GM12874 (cell line): ENCODE results near the gene AJM1.

ENCODE experiments used
- CTCF ChIP-seq: IDR thresholded peaks from 2 replicates; pipeline ENCODE4 v1.5.1; 2011; ENCODE audit warnings: low read depth, mild to moderate bottlenecking, control low read depth, low read length, moderate library complexity; ENCODE audit not compliant: insufficient read depth

AJM1 gene

GRCh38 chr9:136806067-136806466 is 36.2 kb upstream of the AJM1 start:
- no peak for TF ChIP-seq CTCF

GRCh38 chr9:136806631-136807201 is 35.6 kb upstream of the AJM1 start:
- TF ChIP-seq CTCF = no peak

- no peak for TF ChIP-seq CTCF
These were observed 34.8 kb upstream of the AJM1 start, which contains the start of gene RABL6 for GRCh38 chr9:136807281-136808074. Gene RABL6, plus strand, starts transcription at chr9:136807948. Its CDS starts 249 bp downstream, at chr9:136808197.

- TF ChIP-seq CTCF = no peak
These were observed 34.0 kb upstream of the AJM1 start for GRCh38 chr9:136808075-136808805.

- no peak for TF ChIP-seq CTCF
These were observed 33.5 kb upstream of the AJM1 start for GRCh38 chr9:136808806-136809158.

- TF ChIP-seq CTCF = no peak
These were observed 27.4 kb upstream of the AJM1 start for GRCh38 chr9:136814725-136815421.

GRCh38 chr9:136815422-136815782 is 26.9 kb upstream of the AJM1 start:
- no peak for TF ChIP-seq CTCF
